Stimulated activated CD8-positive, alpha-beta memory T cell treated with anti-CD3 and anti-CD28 coated beads, Interleukin-15, amount 100 ng/mL, for 4 hours (primary cell): ENCODE results near the gene PLEKHA6.
A peak's percentile ranks its signal among the peaks of the same experiment; 100 is the strongest.

Experiments
- DNase-seq, 2 donors: peaks; one replicate each; pipeline ENCODE4 v3.0.0-alpha.2; 2020; ENCODE audit warnings: low read depth in 2 of 2

Gene PLEKHA6

GRCh38 chr1:204286831-204287421 is 72.8 kb downstream of the PLEKHA6 start:
- DNase-seq: peak; percentile 6 to 7

GRCh38 chr1:204286315-204286714 is 73.4 kb downstream of the PLEKHA6 start:
- DNase-seq: no peak

- no peak for DNase-seq
These were observed 74.1 kb downstream of the PLEKHA6 start for GRCh38 chr1:204285436-204286305.

- DNase-seq: no peak
These were observed 74.8 kb downstream of the PLEKHA6 start for GRCh38 chr1:204284929-204285328.

- no peak for DNase-seq
These were observed 75.7 kb downstream of the PLEKHA6 start for GRCh38 chr1:204283711-204284651.

- no peak for DNase-seq
These were observed 76.9 kb downstream of the PLEKHA6 start for GRCh38 chr1:204282761-204283221.

- no peak for DNase-seq
These were observed 79.4 kb downstream of the PLEKHA6 start for GRCh38 chr1:204280099-204280961.

- no peak for DNase-seq
These were observed 80.8 kb downstream of the PLEKHA6 start for GRCh38 chr1:204278958-204279357.

GRCh38 chr1:204278251-204278650 is 81.5 kb downstream of the PLEKHA6 start:
- DNase-seq: no peak

GRCh38 chr1:204277563-204278219 is 82.0 kb downstream of the PLEKHA6 start:
- DNase-seq: no peak

GRCh38 chr1:204275695-204276370 is 83.9 kb downstream of the PLEKHA6 start:
- no peak for DNase-seq

- no peak for DNase-seq
These were observed 85.3 kb downstream of the PLEKHA6 start for GRCh38 chr1:204274446-204274845.

- DNase-seq: no peak
These were observed 87.2 kb downstream of the PLEKHA6 start for GRCh38 chr1:204272505-204272904.

GRCh38 chr1:204271970-204272369 is 87.8 kb downstream of the PLEKHA6 start:
- no peak for DNase-seq

GRCh38 chr1:204268101-204268500 is 91.6 kb downstream of the PLEKHA6 start:
- DNase-seq: no peak

GRCh38 chr1:204267191-204267601 is 92.5 kb downstream of the PLEKHA6 start:
- DNase-seq: no peak

- DNase-seq: no peak
These were observed 93.2 kb downstream of the PLEKHA6 start for GRCh38 chr1:204266504-204267034.

GRCh38 chr1:204265665-204266064 is 94.1 kb downstream of the PLEKHA6 start:
- DNase-seq: no peak

GRCh38 chr1:204264805-204265204 is 94.9 kb downstream of the PLEKHA6 start:
- no peak for DNase-seq
